Measurements from ENCODE around the gene DCAF8L1. TPM values are rescaled to one million over a fixed set of nuclear protein-coding genes. Genes with fewer than 3 reads are reported as not detected.

Gene DCAF8L1
- total and polyA plus RNA-seq, 2 donors (not counting 3 experiments of a cell fraction or from before 2014, with no cell fraction given): not detected

DNA sequence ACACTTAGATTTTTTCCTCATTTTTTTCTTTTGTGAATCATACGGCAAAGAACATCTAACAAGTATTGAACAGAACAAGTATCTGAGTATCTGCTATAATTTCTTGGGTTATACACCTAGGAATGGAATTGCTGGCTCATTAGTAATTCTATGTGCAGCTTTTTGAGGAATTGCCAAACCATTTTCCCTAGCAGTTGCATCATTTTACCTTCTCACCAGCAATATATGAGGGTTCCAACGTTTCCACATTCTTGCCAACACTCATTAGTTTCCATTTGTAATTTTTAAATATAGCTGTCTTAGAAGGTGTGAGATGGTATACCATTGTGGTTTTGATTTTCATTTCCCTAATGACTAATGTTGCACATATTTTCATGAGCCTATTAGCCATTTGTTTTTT is 41.1 kb upstream of the DCAF8L1 start:
- Histone ChIP-seq H3K9me1 (replicated peaks; ENCODE audit: control insufficient read depth, extremely low read depth, insufficient read depth, low read length) (no peaks in the 10 kb centered on the region), H3K4me3 (replicated peaks in 1 of 3; ENCODE audit: insufficient read depth in 1 of 3, low read depth in 1 of 3, low read length in 3 of 3) (no peak overlapping the region), H3K4me1 (ENCODE audit: control insufficient read depth, extremely low read depth, insufficient read depth, low read length) (no peaks in the 10 kb centered on the region), H3K27me3 (ENCODE audit: control insufficient read depth in 2 of 2, insufficient read depth in 2 of 2, low read length in 2 of 2) (no peaks in the 10 kb centered on the region), H2AFZ (ENCODE audit: low read depth, low read length) (no peak overlapping the region), H3K79me2 (ENCODE audit: control insufficient read depth, insufficient read depth, low read length) (no peaks in the 10 kb centered on the region), H3K4me2 (ENCODE audit: insufficient read depth, low read length) (no peak overlapping the region), H3K9me3 (replicated peaks; ENCODE audit: control insufficient read depth, insufficient read depth, low read length) (no peaks in the 10 kb centered on the region), H3K9ac (replicated peaks; ENCODE audit: extremely low read depth, insufficient read depth, low read length) (no peak overlapping the region), H3K36me3 (ENCODE audit: control insufficient read depth in 2 of 2, extremely low read depth in 1 of 2, insufficient read depth in 2 of 2, low read length in 2 of 2) (no peaks in the 10 kb centered on the region), H4K20me1 (replicated peaks; ENCODE audit: control insufficient read depth, extremely low read depth, insufficient read depth, low read length) (no peaks in the 10 kb centered on the region), H3K27ac (ENCODE audit: insufficient read depth, low read depth, low read length) (no peak overlapping the region)
- FAIRE-seq (no peak), DNase-seq (ENCODE audit: low read depth, low spot score) (no peak)
- TF ChIP-seq MYC (IDR thresholded peaks at IDR 0.05; ENCODE audit: low read depth, low read length): no peak
- TF ChIP-seq EZH2 (IDR thresholded peaks at IDR 0.05; ENCODE audit: borderline replicate concordance, low read depth, low read length, severe bottlenecking): no peak
- TF ChIP-seq, protein P1, sequence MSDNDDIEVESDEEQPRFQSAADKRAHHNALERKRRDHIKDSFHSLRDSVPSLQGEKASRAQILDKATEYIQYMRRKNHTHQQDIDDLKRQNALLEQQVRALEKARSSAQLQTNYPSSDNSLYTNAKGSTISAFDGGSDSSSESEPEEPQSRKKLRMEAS (IDR thresholded peaks at IDR 0.05; ENCODE audit: insufficient read depth, insufficient read length): no peak
- no peak for TF ChIP-seq POLR2A (IDR thresholded peaks at IDR 0.05; ENCODE audit: low read depth, low read length)
- TF ChIP-seq JUN (IDR thresholded peaks at IDR 0.05; ENCODE audit: borderline replicate concordance, insufficient read depth, insufficient read length, low read depth): no peak
- TF ChIP-seq POLR2AphosphoS5 (IDR thresholded peaks at IDR 0.05; ENCODE audit: insufficient read depth, low read depth, low read length): no peak
- TF ChIP-seq, protein P2, sequence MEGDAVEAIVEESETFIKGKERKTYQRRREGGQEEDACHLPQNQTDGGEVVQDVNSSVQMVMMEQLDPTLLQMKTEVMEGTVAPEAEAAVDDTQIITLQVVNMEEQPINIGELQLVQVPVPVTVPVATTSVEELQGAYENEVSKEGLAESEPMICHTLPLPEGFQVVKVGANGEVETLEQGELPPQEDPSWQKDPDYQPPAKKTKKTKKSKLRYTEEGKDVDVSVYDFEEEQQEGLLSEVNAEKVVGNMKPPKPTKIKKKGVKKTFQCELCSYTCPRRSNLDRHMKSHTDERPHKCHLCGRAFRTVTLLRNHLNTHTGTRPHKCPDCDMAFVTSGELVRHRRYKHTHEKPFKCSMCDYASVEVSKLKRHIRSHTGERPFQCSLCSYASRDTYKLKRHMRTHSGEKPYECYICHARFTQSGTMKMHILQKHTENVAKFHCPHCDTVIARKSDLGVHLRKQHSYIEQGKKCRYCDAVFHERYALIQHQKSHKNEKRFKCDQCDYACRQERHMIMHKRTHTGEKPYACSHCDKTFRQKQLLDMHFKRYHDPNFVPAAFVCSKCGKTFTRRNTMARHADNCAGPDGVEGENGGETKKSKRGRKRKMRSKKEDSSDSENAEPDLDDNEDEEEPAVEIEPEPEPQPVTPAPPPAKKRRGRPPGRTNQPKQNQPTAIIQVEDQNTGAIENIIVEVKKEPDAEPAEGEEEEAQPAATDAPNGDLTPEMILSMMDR (IDR thresholded peaks at IDR 0.05; ENCODE audit: extremely low read depth in 1 of 2, insufficient read depth in 1 of 2, low read depth in 1 of 2, low read length in 2 of 2): no peak
- no peak for TF ChIP-seq GATA2 (IDR thresholded peaks at IDR 0.05; ENCODE audit: insufficient read depth, insufficient read length, low read depth, low read length)
- intact Hi-C loops (cut with micrococcal nuclease): no loop called here
- BruUV-seq (replicated peaks): no TSS peak
- ChIA-PET CTCF (no interaction called here), POLR2A (no interaction called here)
- dilution Hi-C loops (cut with MboI; ENCODE audit: extremely low pct_ligation_motif_present, low sequenced_read_pairs): no loop called here
